K562 (cell line): ENCODE results near the gene STUB1. TPM values are rescaled to one million over a fixed set of nuclear protein-coding genes. Genes with fewer than 3 reads are reported as not detected.

ENCODE experiments used
- ARID4B ChIP-seq: sonication (generic); formaldehyde crosslinking; IDR thresholded peaks from 2 replicates; pipeline ENCODE4 v1.8.0; 2022; ENCODE audit warnings: mild to moderate bottlenecking, missing genetic modification reagents
- ATF1 ChIP-seq, 2 experiments: fragments of 450-650 bp in 1 of 2; IDR thresholded peaks; 2 replicates each; pipeline ENCODE4 v1.6.1; 2016; ENCODE audit warnings: missing compliant biosample characterization in 1 of 2, missing genetic modification characterization in 1 of 2
- BRF1 ChIP-seq: IDR thresholded peaks from 3 replicates; pipeline ENCODE4 v1.6.1; 2011; ENCODE audit warnings: borderline replicate concordance, mild to moderate bottlenecking; ENCODE audit not compliant: insufficient read length; ENCODE audit errors: extremely low read depth
- CEBPB ChIP-seq: fragments of 450-650 bp; IDR thresholded peaks from 2 replicates; pipeline ENCODE4 v1.6.1; 2016; ENCODE audit warnings: missing genetic modification characterization, missing compliant biosample characterization
- E2F4 ChIP-seq: sonication (generic); formaldehyde crosslinking; IDR thresholded peaks from 2 replicates; pipeline ENCODE4 v1.8.0; 2022; ENCODE audit warnings: mild to moderate bottlenecking, low read depth, missing genetic modification reagents
- ELF2 ChIP-seq: fragments of 250-450 bp; sonication (Bioruptor Pico); IDR thresholded peaks from 2 replicates; pipeline ENCODE4 v1.5.0; 2021; ENCODE audit warnings: mild to moderate bottlenecking
- FOXP1 ChIP-seq: sonication (generic); formaldehyde crosslinking; IDR thresholded peaks from 2 replicates; pipeline ENCODE4 v1.8.0; 2022; ENCODE audit warnings: mild to moderate bottlenecking, missing genetic modification reagents
- KLF13 ChIP-seq: fragments of 450-650 bp; IDR thresholded peaks from 2 replicates; pipeline ENCODE4 v1.6.1; 2016; ENCODE audit warnings: missing genetic modification characterization, low read depth, mild to moderate bottlenecking, missing compliant biosample characterization, moderate library complexity, borderline replicate concordance
- MTA3 ChIP-seq: fragments of 450-650 bp; formaldehyde crosslinking; IDR thresholded peaks from 2 replicates; pipeline ENCODE4 v1.6.1; 2017; ENCODE audit warnings: mild to moderate bottlenecking, borderline replicate concordance
- RB1 ChIP-seq: fragments of 450-650 bp; IDR thresholded peaks from 2 replicates; pipeline ENCODE4 v1.6.1; 2017; ENCODE audit warnings: low read depth, mild to moderate bottlenecking
- SMAD4 ChIP-seq: fragments of 250-450 bp; sonication (Bioruptor Pico); conservative IDR thresholded peaks from 2 replicates; pipeline ENCODE4 v1.8.0; 2021; ENCODE audit warnings: inconsistent platforms, mild to moderate bottlenecking, moderate library complexity
- ZNF232 ChIP-seq: sonication (generic); formaldehyde crosslinking; IDR thresholded peaks from 2 replicates; pipeline ENCODE4 v1.8.0; 2022; ENCODE audit warnings: mild to moderate bottlenecking, missing genetic modification reagents
- polyA plus RNA-seq, 8 experiments: library from polyadenylated mRNA; depleted of rRNA in 4 of 8; stranded (reverse) in 5 of 8; unstranded in 3 of 8; fragments of >200 nt; fragmentation: Nextera tagmentation in 2 of 8; fragmentation: Illumina TruSeq in 1 of 8; extraction: Ambion mirVana in 2 of 8; extraction: Trizol in 1 of 8; gene quantifications; 2 replicates each; pipeline versions ENCODE4 v1.2.1 to v1.2.3, GENCODE V29; 2011 to 2014; ENCODE audit warnings: inconsistent platforms in 1 of 8, missing spikeins in 1 of 8
- total RNA-seq, 7 experiments: library from RNA; depleted of rRNA in 6 of 7; stranded (reverse); fragments of >200 nt in 6 of 7; fragmentation: Illumina TruSeq in 2 of 7; extraction: Trizol in 2 of 7; gene quantifications; 2 replicates each; pipeline versions ENCODE4 v1.2.1 to v1.2.3, GENCODE V29; 2011 to 2021; ENCODE audit warnings: low replicate concordance in 1 of 7
- TF ChIP-seq, protein P1 (sequence below): fragments of 450-650 bp; IDR thresholded peaks from 2 replicates; pipeline ENCODE4 v1.6.1; 2016; ENCODE audit warnings: mild to moderate bottlenecking
- TF ChIP-seq, protein P2 (sequence below), 3 experiments: fragments of 200-800 bp in 1 of 3; fragments of 250-450 bp in 1 of 3; fragments of 450-650 bp in 1 of 3; sonication (Bioruptor Pico) in 1 of 3; sonication (Bioruptor generic) in 1 of 3; formaldehyde crosslinking in 1 of 3; IDR thresholded peaks; 2 replicates each; pipeline versions ENCODE4 v1.6.1 to v1.8.0; 2016 to 2022; ENCODE audit warnings: mild to moderate bottlenecking in 2 of 3, missing genetic modification characterization in 2 of 3, missing compliant biosample characterization in 1 of 3, moderate library complexity in 1 of 3

Gene STUB1
- total and polyA plus RNA-seq, 9 of the 15 experiments (the other 6 are each of a cell fraction or from before 2014, with no cell fraction given), result 10.6 to 251 (median 152) TPM

DNA sequence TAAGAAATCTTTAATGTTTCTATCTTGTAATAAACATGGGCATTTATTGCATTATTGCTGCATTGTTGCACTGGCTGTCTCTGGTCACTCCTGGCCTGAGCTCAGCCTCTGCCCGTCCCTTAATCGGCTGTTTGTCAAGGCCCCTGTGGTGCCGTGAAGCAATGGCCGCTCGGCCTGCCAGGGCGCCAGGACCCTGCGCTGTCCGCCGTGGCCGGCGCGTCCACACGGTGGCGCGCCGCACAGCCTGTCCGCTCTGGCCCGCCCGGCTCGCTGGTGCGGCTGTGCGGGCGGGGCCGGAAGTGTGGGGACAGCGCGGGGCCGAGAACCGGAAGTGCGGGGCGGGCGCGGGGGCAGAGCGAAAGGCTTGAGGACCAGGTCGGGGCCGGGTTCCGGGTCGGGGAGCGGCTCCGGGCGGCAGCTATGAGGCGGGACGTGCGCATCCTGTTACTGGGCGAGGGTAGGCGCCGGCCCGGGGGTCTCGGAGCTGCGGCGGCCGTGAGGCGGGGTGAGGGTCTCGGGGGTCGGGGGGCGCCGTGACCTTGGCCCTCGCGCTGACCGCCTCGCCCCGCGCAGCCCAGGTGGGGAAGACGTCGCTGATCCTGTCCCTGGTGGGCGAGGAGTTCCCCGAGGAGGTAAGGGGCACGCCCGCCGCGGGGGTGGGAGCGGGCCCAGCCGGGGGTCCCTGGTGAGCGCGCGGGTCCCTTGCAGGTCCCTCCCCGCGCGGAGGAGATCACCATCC is 12.3 kb upstream of the STUB1 start, which contains the start of gene RHOT2 (continued):
- TF ChIP-seq ARID4B (CRISPR knock-in tag) (peak; percentile 61; the same call in 1 of the 2 replicates), KLF13 (0 out of 2 replicates have a peak, but pooled peaks have one; percentile 53), ATF1 (CRISPR knock-in tag; IDR thresholded peaks at IDR 0.05) (no peak), ATF1 (tag; IDR thresholded peaks at IDR 0.05) (peak; percentile 72), SMAD4 (peak; percentile 85), RB1 (peak; percentile 100), E2F4 (CRISPR knock-in tag) (no peak), CEBPB (peak; percentile 69), BRF1 (no peak), FOXP1 (CRISPR knock-in tag) (no peak), MTA3 (peak; percentile 84), ELF2 (peak; percentile 85), ZNF232 (0 out of 2 replicates have a peak, but pooled peaks have one; percentile 43)
- TF ChIP-seq, protein P1, sequence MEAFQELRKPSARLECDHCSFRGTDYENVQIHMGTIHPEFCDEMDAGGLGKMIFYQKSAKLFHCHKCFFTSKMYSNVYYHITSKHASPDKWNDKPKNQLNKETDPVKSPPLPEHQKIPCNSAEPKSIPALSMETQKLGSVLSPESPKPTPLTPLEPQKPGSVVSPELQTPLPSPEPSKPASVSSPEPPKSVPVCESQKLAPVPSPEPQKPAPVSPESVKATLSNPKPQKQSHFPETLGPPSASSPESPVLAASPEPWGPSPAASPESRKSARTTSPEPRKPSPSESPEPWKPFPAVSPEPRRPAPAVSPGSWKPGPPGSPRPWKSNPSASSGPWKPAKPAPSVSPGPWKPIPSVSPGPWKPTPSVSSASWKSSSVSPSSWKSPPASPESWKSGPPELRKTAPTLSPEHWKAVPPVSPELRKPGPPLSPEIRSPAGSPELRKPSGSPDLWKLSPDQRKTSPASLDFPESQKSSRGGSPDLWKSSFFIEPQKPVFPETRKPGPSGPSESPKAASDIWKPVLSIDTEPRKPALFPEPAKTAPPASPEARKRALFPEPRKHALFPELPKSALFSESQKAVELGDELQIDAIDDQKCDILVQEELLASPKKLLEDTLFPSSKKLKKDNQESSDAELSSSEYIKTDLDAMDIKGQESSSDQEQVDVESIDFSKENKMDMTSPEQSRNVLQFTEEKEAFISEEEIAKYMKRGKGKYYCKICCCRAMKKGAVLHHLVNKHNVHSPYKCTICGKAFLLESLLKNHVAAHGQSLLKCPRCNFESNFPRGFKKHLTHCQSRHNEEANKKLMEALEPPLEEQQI, result no peak
- TF ChIP-seq, protein P2, sequence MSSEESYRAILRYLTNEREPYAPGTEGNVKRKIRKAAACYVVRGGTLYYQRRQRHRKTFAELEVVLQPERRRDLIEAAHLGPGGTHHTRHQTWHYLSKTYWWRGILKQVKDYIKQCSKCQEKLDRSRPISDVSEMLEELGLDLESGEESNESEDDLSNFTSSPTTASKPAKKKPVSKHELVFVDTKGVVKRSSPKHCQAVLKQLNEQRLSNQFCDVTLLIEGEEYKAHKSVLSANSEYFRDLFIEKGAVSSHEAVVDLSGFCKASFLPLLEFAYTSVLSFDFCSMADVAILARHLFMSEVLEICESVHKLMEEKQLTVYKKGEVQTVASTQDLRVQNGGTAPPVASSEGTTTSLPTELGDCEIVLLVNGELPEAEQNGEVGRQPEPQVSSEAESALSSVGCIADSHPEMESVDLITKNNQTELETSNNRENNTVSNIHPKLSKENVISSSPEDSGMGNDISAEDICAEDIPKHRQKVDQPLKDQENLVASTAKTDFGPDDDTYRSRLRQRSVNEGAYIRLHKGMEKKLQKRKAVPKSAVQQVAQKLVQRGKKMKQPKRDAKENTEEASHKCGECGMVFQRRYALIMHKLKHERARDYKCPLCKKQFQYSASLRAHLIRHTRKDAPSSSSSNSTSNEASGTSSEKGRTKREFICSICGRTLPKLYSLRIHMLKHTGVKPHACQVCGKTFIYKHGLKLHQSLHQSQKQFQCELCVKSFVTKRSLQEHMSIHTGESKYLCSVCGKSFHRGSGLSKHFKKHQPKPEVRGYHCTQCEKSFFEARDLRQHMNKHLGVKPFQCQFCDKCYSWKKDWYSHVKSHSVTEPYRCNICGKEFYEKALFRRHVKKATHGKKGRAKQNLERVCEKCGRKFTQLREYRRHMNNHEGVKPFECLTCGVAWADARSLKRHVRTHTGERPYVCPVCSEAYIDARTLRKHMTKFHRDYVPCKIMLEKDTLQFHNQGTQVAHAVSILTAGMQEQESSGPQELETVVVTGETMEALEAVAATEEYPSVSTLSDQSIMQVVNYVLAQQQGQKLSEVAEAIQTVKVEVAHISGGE (CRISPR knock-in tag; IDR thresholded peaks at IDR 0.05), result peak; percentile 61 to 96 (median 84); a peak in 5 of 6 replicates
